HL-60 (cell line): Measurements from ENCODE around the gene TMEM63C.

Experiments
- DNase-seq, 2 experiments: peaks; one replicate each; pipeline ENCODE4 v3.0.0-alpha.2; 2010 to 2020; ENCODE audit warnings: low read depth in 1 of 2, low spot score in 1 of 2
- H3K27ac ChIP-seq: fragments of 250-450 bp; sonication (Bioruptor Pico); replicated peaks from 2 replicates; pipeline ENCODE4 v1.5.1; 2020; ENCODE audit warnings: mild to moderate bottlenecking, moderate library complexity
- H3K27me3 ChIP-seq: fragments of 250-450 bp; sonication (Bioruptor Pico); 2 replicates; pipeline ENCODE4 v1.5.1; 2021; ENCODE audit warnings: mild to moderate bottlenecking, moderate library complexity; ENCODE audit not compliant: insufficient read depth, poor library complexity, severe bottlenecking
- H3K4me3 ChIP-seq: replicated peaks from 2 replicates; pipeline ENCODE4 v1.5.1; 2011; ENCODE audit warnings: mild to moderate bottlenecking, control low read depth, low read length; ENCODE audit not compliant: insufficient read depth
- GABPA ChIP-seq: IDR thresholded peaks from 2 replicates; pipeline ENCODE4 v1.6.1; 2012; ENCODE audit warnings: low read depth
- POLR2AphosphoS5 ChIP-seq: IDR thresholded peaks from 2 replicates; pipeline ENCODE4 v1.6.1; 2012; ENCODE audit warnings: low read depth
- SPI1 ChIP-seq: IDR thresholded peaks from 2 replicates; pipeline ENCODE4 v1.6.1; 2012; ENCODE audit warnings: low read depth, mild to moderate bottlenecking, borderline replicate concordance
- TF ChIP-seq, protein P1 (sequence below): IDR thresholded peaks from one replicate; pipeline ENCODE4 v1.5.1; 2011; ENCODE audit warnings: low read length, control low read depth, inconsistent platforms; ENCODE audit not compliant: insufficient read depth
- TF ChIP-seq, protein P2 (sequence below): IDR thresholded peaks from 2 replicates; pipeline ENCODE4 v1.6.1; 2012; ENCODE audit warnings: low read depth; ENCODE audit not compliant: insufficient replicate concordance

TMEM63C gene

GRCh38 chr14:77212943-77213678, 31.5 kb downstream of the TMEM63C start:
- no peak overlapping the region for H3K27ac ChIP-seq
- TF ChIP-seq POLR2AphosphoS5 = no peak
- TF ChIP-seq, protein P1, sequence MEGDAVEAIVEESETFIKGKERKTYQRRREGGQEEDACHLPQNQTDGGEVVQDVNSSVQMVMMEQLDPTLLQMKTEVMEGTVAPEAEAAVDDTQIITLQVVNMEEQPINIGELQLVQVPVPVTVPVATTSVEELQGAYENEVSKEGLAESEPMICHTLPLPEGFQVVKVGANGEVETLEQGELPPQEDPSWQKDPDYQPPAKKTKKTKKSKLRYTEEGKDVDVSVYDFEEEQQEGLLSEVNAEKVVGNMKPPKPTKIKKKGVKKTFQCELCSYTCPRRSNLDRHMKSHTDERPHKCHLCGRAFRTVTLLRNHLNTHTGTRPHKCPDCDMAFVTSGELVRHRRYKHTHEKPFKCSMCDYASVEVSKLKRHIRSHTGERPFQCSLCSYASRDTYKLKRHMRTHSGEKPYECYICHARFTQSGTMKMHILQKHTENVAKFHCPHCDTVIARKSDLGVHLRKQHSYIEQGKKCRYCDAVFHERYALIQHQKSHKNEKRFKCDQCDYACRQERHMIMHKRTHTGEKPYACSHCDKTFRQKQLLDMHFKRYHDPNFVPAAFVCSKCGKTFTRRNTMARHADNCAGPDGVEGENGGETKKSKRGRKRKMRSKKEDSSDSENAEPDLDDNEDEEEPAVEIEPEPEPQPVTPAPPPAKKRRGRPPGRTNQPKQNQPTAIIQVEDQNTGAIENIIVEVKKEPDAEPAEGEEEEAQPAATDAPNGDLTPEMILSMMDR = peak; percentile 21
- DNase-seq = peak in 1 of 2 experiments; percentile 23
- H3K4me3 ChIP-seq = no peak overlapping the region
- no peaks in the 10 kb centered on the region for H3K27me3 ChIP-seq

- no peak overlapping the region for H3K4me3 ChIP-seq
- TF ChIP-seq, protein P1 = no peak
- no peak for TF ChIP-seq SPI1
- TF ChIP-seq, protein P2, sequence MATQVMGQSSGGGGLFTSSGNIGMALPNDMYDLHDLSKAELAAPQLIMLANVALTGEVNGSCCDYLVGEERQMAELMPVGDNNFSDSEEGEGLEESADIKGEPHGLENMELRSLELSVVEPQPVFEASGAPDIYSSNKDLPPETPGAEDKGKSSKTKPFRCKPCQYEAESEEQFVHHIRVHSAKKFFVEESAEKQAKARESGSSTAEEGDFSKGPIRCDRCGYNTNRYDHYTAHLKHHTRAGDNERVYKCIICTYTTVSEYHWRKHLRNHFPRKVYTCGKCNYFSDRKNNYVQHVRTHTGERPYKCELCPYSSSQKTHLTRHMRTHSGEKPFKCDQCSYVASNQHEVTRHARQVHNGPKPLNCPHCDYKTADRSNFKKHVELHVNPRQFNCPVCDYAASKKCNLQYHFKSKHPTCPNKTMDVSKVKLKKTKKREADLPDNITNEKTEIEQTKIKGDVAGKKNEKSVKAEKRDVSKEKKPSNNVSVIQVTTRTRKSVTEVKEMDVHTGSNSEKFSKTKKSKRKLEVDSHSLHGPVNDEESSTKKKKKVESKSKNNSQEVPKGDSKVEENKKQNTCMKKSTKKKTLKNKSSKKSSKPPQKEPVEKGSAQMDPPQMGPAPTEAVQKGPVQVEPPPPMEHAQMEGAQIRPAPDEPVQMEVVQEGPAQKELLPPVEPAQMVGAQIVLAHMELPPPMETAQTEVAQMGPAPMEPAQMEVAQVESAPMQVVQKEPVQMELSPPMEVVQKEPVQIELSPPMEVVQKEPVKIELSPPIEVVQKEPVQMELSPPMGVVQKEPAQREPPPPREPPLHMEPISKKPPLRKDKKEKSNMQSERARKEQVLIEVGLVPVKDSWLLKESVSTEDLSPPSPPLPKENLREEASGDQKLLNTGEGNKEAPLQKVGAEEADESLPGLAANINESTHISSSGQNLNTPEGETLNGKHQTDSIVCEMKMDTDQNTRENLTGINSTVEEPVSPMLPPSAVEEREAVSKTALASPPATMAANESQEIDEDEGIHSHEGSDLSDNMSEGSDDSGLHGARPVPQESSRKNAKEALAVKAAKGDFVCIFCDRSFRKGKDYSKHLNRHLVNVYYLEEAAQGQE = no peak
- TF ChIP-seq POLR2AphosphoS5 = no peak
- no peak for TF ChIP-seq GABPA
- no peak for DNase-seq
- H3K27me3 ChIP-seq = no peaks in the 10 kb centered on the region
- H3K27ac ChIP-seq = no peak overlapping the region
These were observed 32.0 kb downstream of the TMEM63C start for GRCh38 chr14:77213679-77214016.

- Histone ChIP-seq H3K27ac (no peak overlapping the region), H3K27me3 (no peaks in the 10 kb centered on the region), H3K4me3 (no peak overlapping the region)
- DNase-seq = no peak
- no peak for TF ChIP-seq SPI1
- no peak for TF ChIP-seq POLR2AphosphoS5
- TF ChIP-seq, protein P1 = no peak
- TF ChIP-seq GABPA = no peak
- TF ChIP-seq, protein P2 = no peak
These were observed 32.6 kb downstream of the TMEM63C start for GRCh38 chr14:77214216-77214615.

GRCh38 chr14:77217551-77217950, 36.0 kb downstream of the TMEM63C start:
- DNase-seq = no peak
- Histone ChIP-seq H3K4me3 (no peak overlapping the region), H3K27ac (no peak overlapping the region), H3K27me3 (no peaks in the 10 kb centered on the region)
- TF ChIP-seq, protein P1 = no peak
- no peak for TF ChIP-seq SPI1
- TF ChIP-seq POLR2AphosphoS5 = no peak
- TF ChIP-seq, protein P2 = no peak
- TF ChIP-seq GABPA = no peak
